ENCODE measurements around the gene KNL1.

DNA sequence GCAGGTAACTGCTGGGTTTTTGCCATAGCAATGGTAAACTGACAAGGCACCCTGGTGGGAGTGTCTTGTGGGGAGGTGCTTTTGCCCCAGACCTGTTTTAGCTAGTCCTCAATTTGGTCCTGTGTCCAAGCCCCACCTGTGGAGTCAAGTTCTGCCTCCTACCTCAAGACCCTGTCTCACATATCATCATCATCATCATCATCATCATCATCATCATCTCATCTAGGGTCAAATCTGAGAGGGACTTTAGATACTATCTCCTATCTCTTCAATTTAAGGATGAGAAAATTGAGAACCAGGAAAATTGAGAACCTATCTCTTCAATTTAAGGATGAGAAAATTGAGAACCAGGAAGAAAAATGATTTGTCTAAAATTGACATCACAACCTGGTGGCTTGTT is 9.9 kb downstream of the KNL1 start:
- no peak for TF ChIP-seq CTCF (IDR thresholded peaks at IDR 0.05)
- TF ChIP-seq ZFX (IDR thresholded peaks at IDR 0.05; ENCODE audit: borderline replicate concordance) = no peak
